Testis (tissue), 2 donors: Measurements from ENCODE around the gene PRDM15.

Experiments used
- POLR2A ChIP-seq: fragments of 450-650 bp; IDR thresholded peaks from one replicate; pipeline ENCODE4 v1.6.1; 2017; ENCODE audit warnings: antibody characterized with exemption, mild to moderate bottlenecking, moderate library complexity
- TF ChIP-seq, protein P1 (sequence below), 3 experiments: fragments of 450-650 bp in 2 of 3; fragments of 200-600 bp in 1 of 3; sonication (generic) in 1 of 3; IDR thresholded peaks; one replicate each; pipeline ENCODE4 v1.5.1; 2016 to 2019; ENCODE audit warnings: antibody characterized with exemption in 3 of 3, mild to moderate bottlenecking in 2 of 3, moderate library complexity in 1 of 3

- TF ChIP-seq, protein P1, sequence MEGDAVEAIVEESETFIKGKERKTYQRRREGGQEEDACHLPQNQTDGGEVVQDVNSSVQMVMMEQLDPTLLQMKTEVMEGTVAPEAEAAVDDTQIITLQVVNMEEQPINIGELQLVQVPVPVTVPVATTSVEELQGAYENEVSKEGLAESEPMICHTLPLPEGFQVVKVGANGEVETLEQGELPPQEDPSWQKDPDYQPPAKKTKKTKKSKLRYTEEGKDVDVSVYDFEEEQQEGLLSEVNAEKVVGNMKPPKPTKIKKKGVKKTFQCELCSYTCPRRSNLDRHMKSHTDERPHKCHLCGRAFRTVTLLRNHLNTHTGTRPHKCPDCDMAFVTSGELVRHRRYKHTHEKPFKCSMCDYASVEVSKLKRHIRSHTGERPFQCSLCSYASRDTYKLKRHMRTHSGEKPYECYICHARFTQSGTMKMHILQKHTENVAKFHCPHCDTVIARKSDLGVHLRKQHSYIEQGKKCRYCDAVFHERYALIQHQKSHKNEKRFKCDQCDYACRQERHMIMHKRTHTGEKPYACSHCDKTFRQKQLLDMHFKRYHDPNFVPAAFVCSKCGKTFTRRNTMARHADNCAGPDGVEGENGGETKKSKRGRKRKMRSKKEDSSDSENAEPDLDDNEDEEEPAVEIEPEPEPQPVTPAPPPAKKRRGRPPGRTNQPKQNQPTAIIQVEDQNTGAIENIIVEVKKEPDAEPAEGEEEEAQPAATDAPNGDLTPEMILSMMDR (IDR thresholded peaks at IDR 0.05) = no peak
- no peak for TF ChIP-seq POLR2A
Measured at GRCh38 chr21:41755934-41756773, 123.0 kb downstream of the PRDM15 start.
